ENCODE data around the gene KLF14. TPM values are rescaled to one million over a fixed set of nuclear protein-coding genes. Genes with fewer than 3 reads are reported as not detected.
"Not testable (repeated sequence)": the region's sequence is repeated elsewhere in the genome, so short reads cannot be mapped to it uniquely, and the experiment has no call there.

The KLF14 gene
- total RNA-seq: under 1 TPM in 2 of 4 donors, not detected in 2; 0.40 to 0.42 TPM

- Histone ChIP-seq H3K27ac (peak within 1 kb of the TSS; percentile 77), H3K36me3 (no peaks in the 10 kb centered on the region), H3K9me3 (peaks cover 10% of the 10 kb centered on the region), H3K4me3 (peak within 1 kb of the TSS; percentile 66), H3K27me3 (peaks cover 93% of the 10 kb centered on the region), H3K4me1 (peaks cover 12% of the 10 kb centered on the region)
- peak in 1 of 2 donors; percentile 66 for DNase-seq (ENCODE audit: low spot score in 2 of 2)
- no peak for TF ChIP-seq POLR2A (IDR thresholded peaks at IDR 0.05)
- no peak for TF ChIP-seq CTCF (IDR thresholded peaks at IDR 0.05)
- no peak for TF ChIP-seq POLR2AphosphoS5 (IDR thresholded peaks at IDR 0.05)
- TF ChIP-seq EP300 (IDR thresholded peaks at IDR 0.05): no peak
- 4% methylated on average over 27 of the region's 100 CpGs for WGBS
Observed at GRCh38 chr7:130733931-130734814, at the start of gene KLF14. KLF14 (minus strand) TSS chr7:130734207; CDS start chr7:130734033, 174 bp downstream.

- H3K4me3 ChIP-seq: no peak overlapping the region
- no peak for TF ChIP-seq POLR2AphosphoS5 (IDR thresholded peaks at IDR 0.05)
- no peak for TF ChIP-seq CTCF (IDR thresholded peaks at IDR 0.05)
- no peak for TF ChIP-seq POLR2A (IDR thresholded peaks at IDR 0.05)
- TF ChIP-seq EP300 (IDR thresholded peaks at IDR 0.05): no peak
- H3K27me3 ChIP-seq: no peaks in the 10 kb centered on the region
- H3K4me1 ChIP-seq: no peaks in the 10 kb centered on the region
- H3K27ac ChIP-seq: no peak overlapping the region
- no peaks in the 10 kb centered on the region for H3K36me3 ChIP-seq
- H3K9me3 ChIP-seq: peaks cover 6% of the 10 kb centered on the region
- DNase-seq (ENCODE audit: low spot score in 2 of 2): no peak
Observed at GRCh38 chr7:130781346-130781745, 47.3 kb upstream of the KLF14 start.

- Histone ChIP-seq H3K4me1 (no peaks in the 10 kb centered on the region), H3K27ac (no peak overlapping the region), H3K4me3 (no peak overlapping the region), H3K27me3 (no peaks in the 10 kb centered on the region), H3K36me3 (no peaks in the 10 kb centered on the region), H3K9me3 (peaks cover 6% of the 10 kb centered on the region)
- 50% methylated on average over 2 of the region's 2 CpGs for WGBS
- TF ChIP-seq POLR2AphosphoS5 (IDR thresholded peaks at IDR 0.05) (no peak), EP300 (IDR thresholded peaks at IDR 0.05) (no peak), CTCF (IDR thresholded peaks at IDR 0.05) (no peak), POLR2A (IDR thresholded peaks at IDR 0.05) (no peak)
- DNase-seq (ENCODE audit: low spot score in 2 of 2): no peak
Observed at GRCh38 chr7:130777426-130777825, 43.4 kb upstream of the KLF14 start.

- H3K9me3 ChIP-seq; H3K36me3 ChIP-seq; DNase-seq (ENCODE audit: low spot score in 2 of 2); H3K4me3 ChIP-seq; H3K4me1 ChIP-seq; H3K27ac ChIP-seq; H3K27me3 ChIP-seq: not testable (repeated sequence)
- 88% methylated on average over 5 of the region's 5 CpGs for WGBS
Observed at GRCh38 chr7:130772456-130772855, 38.4 kb upstream of the KLF14 start.

- Histone ChIP-seq H3K4me1 (no peaks in the 10 kb centered on the region), H3K27me3 (no peaks in the 10 kb centered on the region), H3K36me3 (no peaks in the 10 kb centered on the region), H3K27ac (no peak overlapping the region), H3K4me3 (no peak overlapping the region), H3K9me3 (peaks cover 4% of the 10 kb centered on the region)
- TF ChIP-seq POLR2A (IDR thresholded peaks at IDR 0.05) (no peak), CTCF (IDR thresholded peaks at IDR 0.05) (no peak), POLR2AphosphoS5 (IDR thresholded peaks at IDR 0.05) (no peak), EP300 (IDR thresholded peaks at IDR 0.05) (no peak)
- WGBS: 95% methylated on average over 1 of the region's 1 CpG
- DNase-seq (ENCODE audit: low spot score in 2 of 2): no peak
Observed at GRCh38 chr7:130768854-130769253, 34.8 kb upstream of the KLF14 start.

GRCh38 chr7:130764569-130764968 is 30.6 kb upstream of the KLF14 start:
- not testable (repeated sequence) for H3K4me1 ChIP-seq; H3K36me3 ChIP-seq; H3K9me3 ChIP-seq; DNase-seq (ENCODE audit: low spot score in 2 of 2); H3K27ac ChIP-seq; H3K27me3 ChIP-seq; H3K4me3 ChIP-seq
- 85% methylated on average over 4 of the region's 4 CpGs for WGBS

Measured in suprapubic skin (tissue), 4 donors.